IPS DF 19.7 (cell line): ENCODE results near the gene RSPO1.

Source experiments
- DNase-seq: peaks from one replicate; pipeline ENCODE4 v3.0.0-alpha.2; 2013; ENCODE audit warnings: low read depth, low spot score

RSPO1 gene

DNA sequence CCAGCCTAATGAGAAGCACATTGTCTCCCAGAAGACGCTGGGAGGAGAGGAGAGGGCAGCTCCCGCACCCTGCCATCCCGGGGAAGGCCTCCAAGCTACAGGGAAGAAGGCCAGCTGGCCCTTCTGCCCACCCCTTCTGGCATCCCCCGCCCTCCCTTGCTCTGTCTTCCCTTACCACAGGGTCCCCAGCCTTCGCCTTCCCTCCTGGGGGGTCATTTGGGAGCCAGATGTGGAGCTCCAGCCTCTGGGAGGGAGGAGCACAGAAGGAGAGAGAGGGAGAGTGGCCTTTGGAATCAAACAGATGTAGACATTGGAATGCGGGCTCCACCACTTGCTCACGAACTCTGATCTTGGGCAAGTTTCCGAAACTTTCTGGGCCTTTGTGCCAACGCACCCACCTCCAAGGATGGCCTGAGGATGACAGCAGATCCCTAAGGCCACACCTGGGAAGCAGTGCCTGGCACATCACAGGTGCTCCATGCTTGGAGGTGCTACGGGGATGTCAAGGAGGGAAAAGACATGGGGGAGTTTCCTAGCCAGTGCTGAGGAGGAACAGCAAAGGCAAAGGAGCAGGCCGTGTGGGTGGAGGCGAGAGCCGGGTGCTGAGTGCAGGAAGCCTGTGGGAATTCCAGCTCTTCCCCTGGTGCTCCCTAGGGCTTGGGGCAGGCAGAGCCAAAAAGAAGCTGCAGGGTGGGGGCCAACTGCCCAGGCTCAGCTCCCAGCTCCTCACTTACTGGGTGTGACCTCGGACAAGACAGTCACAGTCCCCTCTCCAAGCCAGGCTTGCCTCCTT is 23.1 kb upstream of the RSPO1 start:
- DNase-seq: no peak

DNA sequence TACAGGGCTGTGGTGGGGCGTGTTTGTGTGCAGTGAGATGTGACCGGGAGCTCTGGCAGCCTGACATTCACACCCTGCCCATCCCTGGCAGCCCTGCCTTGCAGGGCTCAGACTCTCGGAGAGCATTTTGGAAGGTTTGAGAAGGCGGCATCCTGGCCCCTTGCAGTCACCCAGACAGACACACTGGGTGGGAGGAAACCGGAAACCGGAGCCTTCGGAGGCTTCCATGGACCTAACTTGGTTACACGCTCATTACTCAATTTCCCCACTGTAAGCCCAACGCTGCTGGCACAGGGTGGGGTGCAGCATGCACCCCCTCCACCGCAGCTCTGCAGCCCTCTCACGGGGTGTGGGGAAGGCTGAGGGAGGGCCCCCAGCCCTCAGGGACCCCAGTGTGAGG is 22.2 kb upstream of the RSPO1 start:
- no peak for DNase-seq

DNA sequence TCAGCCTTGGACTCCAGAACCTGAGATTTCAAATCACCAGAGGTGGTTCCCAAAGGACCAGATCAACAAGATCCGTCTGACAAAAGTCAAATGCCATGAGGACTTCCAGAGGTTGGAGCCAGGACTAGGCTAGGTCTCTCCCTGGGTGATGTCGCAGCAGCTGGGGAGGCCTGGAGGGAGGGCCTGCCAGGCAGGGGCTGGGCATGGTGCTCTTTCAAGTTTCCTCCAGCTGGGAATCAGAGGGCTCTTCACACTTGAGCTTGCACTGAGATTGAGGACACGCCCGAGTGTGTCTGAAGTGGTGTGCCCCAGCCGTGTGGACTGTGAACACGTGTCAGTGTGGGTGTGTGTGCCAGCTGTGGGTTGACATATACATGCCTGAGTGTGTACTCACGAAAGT is 21.3 kb upstream of the RSPO1 start:
- no peak for DNase-seq

DNA sequence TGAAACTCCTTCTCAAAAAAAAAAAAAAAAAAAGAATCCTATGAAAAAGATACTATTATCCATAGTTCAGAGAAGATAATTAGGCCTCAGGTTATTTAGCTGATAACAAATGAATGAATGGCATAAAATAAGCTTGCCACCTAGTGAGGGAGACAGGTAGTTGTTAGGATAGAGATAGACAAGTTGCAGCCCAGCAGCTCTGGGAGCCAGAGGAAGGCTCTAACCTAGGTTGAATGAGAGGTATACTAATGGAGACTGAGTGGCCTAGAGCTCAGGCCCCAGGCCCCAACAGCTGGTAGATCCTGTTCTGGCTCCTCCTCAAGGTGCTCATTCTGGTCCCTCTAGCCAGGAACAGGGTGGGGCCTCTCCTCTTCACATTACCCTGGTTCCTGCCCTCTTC is 20.6 kb upstream of the RSPO1 start:
- no peak for DNase-seq

DNA sequence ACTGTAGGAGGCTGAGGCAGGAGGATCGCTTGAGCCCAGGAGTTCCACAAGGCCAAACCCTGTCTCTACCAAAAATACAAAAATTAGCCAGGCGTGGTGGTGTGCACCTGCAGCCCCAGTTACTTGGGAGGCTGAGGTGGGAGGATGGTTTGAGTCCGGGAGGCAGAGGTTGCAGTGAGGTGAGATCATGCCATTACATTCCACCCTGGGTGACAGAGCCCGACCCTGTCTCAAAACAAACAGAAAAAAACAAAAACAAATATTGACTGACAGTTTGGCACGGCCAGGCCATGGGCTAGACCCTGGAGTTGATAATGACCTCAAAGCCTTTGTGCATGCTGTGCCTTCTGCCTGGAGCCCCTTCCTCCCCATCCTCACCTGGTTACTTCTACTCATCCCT is 19.2 kb upstream of the RSPO1 start:
- no peak for DNase-seq

DNA sequence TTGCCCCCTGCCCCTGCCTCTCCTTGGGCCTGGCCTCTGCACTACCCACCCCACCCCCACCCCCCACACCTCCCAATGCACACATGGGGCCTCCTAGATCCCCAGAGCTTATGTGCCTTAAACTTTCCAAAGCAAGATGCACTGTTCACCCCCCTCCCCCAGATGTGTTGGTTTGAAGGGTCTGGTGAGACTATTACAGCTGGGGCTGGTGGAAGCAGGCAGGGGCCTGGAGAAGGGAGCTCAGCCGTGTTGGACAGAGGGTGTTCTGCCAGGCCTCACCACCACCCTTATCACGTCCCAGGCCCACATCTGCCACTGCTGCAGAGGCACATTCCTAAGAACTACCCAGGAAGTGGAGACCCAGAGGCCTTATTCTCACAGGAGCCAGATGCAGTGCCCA is 18.3 kb upstream of the RSPO1 start:
- no peak for DNase-seq

DNA sequence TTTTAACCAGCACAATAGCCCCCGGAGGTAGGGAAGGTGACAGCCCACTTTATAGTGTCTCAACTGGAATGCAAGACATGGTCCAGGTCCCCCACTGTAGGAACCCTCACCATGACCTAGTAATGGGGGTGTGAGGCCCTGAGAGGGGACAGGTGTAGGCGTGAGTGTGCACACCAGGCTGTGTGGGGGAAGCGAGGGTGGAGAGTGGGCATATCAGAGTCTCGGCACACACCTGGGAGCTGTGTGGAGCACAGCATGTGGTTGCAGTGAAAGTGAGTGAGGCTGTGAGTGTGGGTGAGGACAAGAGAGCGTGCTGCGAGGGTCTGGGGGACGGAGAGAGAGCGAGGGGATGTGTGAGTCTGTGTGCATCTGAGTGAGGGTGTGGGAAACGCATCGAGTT is 17.1 kb upstream of the RSPO1 start:
- DNase-seq: no peak

DNA sequence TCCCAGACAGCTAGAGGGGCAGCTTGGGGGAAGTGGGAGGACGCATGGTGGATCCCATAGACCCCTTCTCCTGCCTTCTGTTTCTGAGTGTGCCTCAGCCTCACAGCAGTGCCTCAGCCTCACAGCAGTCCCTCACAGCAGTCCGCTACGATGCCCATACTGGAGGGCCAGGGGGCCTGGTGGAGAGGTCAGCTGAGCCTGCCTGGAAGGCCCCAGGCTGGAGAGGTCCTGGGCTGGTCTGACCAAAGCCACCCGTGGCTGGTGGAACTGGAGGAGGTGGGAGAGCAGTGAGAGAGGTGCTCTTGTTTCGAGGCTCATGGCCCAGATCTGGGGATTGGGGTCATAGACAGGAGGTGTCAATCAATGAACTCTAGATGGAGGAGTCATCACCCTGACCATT is 16.0 kb upstream of the RSPO1 start:
- no peak for DNase-seq

DNA sequence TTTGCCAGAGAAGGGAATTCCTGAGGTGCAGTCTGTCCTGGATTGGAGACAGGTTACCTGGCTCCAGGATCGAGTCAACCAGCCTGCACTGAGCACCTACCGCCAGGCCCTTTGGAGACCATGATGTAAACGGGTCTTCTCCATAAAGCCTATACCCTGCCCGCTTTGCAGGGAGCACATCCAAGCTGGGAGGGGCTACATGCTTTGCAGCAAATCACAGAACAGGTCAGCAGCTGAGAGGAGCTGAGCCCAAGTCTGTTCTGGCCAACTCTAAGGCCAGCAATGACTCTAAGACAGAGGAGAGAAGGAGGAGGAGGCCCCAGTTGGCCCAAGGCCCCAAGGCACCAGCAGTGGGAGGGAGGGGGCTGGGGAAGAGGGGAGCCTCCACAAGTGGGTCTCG is 15.5 kb upstream of the RSPO1 start:
- no peak for DNase-seq

DNA sequence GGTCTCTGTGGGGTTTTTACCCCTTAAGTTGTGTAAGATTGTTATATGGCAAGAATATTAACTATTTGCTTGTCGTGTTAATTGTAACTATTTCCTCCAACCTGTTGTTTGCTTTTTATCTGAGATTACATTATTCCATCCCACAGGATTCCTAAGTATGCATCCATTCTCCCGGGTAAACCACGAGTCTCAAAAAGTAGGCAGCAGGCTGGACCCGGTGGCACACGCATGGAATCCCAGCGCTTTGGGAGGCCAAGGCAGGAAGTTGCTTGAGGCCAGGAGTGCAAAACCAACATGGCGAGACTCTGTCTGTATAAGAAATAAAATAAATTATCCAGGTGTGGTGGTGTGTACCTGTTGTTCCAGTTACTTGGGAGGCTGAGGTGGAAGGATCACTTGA is 12.6 kb upstream of the RSPO1 start:
- no peak for DNase-seq

DNA sequence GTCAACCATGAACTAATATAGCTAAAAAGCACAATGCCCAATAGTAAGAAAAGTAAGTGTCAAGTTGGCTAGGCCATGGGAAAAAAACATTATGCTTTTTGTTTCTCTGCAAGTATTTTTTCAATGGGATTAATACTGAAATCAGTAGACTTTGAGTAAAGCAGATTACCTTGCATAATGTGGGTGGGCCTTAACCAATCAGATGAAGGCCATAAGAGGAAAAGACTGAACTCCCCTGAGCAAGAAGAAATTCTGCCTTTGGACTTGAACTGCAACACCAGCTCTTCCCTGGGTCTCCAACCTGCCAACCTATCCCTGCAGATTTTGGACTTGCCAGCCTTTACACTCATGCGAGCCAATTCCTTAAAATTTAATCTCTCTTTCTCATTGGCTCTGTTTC is 6.4 kb upstream of the RSPO1 start:
- DNase-seq: no peak

DNA sequence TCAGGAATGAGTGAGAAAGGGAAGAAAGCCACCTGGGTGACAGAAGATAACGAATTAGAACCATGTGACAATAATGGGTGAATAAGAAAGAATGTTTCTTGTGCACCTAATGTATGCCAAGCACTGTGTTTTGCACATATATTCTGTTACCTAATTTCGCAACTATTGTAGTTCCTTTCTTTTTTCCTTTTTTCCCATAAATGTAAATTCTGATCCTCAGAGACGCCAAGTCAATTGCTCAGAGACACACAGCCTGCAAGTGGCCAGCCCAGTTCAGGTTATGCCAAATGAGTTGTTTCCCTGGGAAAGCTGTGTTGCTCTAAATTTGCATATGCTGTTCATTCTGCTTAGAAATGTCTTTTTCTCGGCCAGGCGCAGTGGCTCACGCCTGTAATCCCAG is 1.7 kb upstream of the RSPO1 start:
- no peak for DNase-seq

DNA sequence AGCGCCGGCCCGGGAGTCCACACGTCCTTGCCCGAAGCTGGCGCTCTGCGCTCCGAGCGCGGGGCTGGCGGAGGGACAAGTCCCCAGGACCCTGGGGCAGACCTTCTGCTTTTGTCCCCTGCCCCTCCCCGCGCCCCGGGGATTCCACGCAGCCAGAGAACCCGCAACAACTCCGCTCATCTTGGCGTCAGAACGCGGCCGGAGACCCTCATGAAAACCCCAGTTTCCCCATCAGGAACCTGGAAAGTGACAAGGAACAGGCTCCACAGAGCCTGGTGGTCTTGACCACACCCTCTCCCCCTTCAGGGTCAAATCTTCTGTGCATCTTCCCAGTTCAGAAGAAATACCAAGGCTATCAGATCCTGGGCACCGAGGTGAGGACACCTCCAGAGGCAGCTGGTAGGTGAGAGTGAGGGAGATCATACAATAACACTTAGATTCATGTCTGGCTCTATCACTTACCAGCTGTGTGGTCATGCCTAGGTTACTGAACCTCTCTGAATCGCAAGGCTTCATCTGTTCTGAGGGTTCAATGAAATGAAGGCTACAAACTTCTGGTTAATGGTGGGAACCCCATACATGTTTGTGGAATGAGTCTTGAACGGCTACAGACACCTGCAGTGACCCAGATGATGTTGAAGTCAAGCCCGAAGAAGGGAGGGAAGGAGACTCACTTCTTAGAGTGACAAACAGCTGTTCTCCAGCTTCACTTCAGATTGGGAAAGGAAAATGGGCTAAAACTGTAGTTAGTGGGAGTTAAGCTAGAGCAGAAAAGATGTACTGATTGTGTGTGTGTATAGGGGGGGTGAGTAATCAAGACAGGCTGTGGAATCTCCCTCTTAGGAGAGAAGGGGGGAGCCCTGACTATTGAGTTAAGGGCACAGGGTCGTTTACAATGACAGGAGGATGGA is 555 bp upstream of the RSPO1 start:
- DNase-seq: no peak

DNA sequence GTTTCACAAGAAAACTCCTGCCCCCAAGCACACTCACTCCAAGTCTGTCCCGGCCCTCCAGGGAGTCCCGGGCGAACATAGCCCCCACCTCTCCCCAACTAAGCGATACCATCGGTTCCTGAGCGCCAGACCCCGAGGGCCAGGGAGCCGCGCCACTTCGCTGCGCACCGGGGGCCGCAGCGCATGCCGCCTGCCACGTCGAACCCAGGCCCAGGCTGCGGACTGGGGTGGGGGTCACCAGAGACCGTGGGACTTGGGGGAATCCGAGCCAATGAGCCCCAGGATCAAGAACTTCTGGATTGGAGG is 801 bp downstream of the RSPO1 start:
- DNase-seq: no peak

DNA sequence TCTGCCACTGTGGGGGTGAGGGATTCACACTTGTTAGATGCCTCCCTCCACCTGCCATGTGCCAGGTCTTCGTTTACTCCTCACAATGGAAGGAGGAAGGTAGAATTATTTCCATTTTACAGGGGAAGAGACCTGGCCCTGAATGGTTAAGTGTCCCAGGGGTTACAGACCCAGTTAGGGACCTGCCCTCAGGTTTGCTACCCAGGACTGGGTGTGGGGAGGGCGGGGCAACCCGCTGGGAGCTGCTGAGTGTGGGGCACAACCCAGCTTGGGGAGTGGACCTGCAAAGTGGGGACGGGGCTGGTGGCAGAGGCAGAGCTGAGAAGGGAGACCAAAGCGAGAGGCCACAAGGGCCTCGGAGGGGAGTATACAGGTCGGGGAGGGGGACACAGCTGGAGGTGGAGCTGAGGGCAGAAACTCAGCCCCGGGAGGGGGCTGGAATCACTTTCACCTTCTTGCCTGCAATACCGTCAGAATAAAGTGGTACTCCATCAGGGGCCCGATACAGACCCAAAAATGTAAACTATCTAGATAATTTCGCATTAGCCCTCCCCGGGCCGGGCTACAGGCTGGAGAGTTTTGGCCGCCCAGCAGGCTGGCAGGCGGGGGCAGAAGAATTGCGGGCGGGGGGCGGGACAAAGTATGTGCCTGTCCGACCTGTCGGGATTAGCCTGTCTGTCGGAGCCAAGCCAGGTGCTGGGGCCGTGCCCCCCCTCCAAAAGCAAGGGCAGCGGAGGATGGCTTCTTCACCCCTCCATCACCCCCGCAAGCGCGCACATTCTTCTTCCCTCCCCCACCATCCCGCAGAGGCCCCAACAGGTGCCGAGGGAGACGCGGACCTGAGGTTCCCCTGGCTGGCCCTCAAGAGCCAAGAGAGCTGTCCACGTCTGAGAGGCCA is 1.4 kb downstream of the RSPO1 start:
- no peak for DNase-seq

DNA sequence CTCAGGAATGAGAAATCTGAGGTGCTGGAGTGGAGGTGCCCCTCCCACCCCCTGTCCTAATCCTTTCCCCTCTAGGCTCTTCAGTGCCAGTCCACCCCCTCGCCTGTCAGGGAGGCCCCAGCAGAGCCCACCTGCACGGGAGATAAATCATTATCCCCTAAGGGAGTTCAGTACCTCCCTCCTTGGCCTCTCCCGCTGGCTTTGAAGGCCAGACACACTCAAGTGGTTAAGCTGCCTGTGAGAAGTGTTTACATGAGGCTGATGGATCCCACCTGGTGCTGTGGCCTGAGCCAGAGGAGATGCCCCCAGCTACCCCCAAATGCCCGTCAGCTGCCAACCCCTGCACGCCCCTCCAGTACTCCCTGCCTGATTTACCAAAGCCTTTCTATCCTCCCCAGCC is 3.7 kb downstream of the RSPO1 start:
- DNase-seq: no peak

DNA sequence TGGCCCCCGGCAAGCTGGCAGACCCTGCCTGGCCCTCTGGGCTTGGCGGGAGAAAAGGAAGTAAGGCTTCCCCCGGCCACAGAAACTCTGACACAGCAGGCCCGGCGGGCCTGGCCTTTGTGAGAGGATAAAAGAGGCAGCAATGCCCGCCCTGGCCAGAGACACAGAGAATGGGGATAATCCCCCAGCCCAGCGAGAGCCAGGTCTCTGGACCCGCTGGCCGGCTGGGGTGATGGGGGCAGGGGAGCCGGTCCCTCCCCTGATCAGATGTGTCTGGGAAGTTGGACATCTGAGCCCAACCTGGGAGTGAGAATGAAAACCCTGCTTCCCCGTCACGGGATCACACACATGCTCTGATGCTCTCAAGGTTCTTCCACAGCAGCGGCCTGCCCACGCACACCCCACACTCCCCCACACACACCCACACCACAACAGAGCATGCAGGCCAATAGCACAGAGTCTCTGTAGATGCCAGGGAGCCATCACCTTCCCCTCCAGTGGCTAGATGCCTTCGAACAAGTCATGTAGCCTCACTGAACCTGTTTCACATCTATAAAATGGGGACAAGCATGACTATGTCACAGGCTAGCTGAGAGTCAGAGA is 4.2 kb downstream of the RSPO1 start:
- DNase-seq: no peak

DNA sequence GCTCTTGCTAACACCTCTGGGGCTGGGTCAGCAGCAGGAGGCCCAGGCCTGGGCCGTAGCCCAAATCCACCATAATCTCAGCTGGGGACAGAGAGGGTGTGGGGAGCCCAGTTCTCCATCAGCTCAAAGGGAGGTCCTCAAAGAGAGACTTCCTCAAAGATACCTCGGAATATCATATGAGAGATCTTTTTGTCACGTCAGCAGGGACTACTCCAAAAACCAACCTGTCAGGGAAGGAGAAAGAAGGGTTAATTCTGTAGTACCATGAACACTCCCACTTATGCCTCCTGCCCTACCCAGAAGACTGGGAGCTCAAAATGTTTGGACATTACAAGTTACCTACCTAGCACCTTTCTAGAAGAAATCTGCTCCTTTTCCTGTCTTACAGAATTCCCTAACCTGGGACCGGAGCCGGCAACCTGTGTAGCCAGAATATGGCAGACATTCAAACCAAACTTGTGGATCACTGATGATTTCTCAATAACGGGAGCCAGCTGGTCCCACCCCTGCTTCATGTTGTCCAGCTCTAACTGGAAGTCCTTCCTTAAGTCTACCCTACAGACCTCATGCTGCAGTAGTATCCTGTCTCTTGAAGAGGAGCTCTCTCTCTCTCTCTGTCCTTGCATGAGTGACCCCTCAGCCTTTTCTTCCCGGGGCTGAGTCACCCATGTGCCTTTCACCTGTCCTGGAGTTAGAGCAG is 4.8 kb downstream of the RSPO1 start:
- no peak for DNase-seq

DNA sequence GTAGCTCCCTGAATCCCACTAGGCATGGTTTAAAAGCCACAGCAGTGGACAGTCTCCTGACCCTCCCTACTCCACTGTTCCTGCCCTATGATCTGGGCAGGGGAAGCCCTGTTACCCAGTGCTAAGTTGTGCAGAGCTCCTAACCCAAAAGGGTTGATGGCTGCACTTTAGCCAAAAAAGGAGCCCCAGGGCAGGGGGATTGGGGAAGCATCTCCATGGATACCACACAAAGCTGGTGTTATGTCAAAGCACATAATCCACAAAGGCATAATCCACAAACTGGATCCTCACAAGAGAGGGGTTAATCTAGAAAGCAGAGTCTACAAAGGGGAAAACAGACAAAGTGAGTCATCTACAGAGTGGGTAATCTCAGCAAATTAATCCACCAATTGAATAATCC is 5.7 kb downstream of the RSPO1 start:
- DNase-seq: no peak

DNA sequence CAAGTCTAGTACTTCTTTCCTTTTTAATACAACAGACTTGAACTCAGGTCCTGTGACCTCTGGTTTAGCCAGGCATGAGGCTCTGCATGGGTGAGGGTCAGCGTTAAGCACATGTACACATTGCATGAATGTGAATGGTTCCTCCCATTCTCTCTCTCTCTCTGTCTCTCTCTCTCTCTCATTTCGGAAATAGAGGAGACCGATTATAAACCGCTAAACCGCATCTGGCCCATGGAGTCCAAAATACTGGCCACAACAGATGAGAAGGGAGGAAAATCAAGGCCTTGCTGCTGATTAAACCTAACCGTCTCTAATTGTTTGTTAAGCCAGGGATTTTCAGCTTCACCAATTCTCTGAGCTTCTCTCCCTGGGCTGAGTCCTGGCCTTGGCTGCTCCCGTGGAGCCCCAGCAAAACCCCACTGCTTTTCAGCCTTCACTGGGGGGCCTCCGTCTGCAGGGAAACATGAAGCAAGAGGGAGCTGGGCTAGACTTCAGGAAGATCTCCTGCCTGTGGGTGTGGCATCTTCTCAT is 6.6 kb downstream of the RSPO1 start:
- no peak for DNase-seq

DNA sequence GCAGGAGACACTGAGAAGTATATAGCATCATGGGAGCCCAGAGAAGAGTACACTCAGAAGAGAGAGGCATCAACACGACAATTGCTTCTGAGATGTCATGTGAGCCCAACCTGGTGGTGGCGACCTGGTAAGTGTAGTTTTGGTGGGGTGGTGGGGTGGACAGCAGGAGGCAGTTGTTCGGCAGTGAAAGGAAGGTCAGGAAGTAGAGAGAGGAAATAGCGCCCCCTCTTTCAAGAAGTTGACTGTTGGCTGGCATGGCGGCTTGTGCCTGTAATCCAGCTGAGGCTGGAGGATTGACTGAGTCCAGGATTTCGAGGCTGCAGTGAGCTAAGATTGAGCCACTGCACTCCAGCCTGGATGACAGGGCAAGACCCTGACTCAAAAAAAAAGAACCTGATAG is 12.6 kb downstream of the RSPO1 start:
- no peak for DNase-seq
